Stimulated activated CD4-positive, alpha-beta T cell treated with anti-CD3 and anti-CD28 coated beads, Interleukin-1b, Interleukin-23, amount 100 ng/mL, for 1 hour (primary cell): Measurements from ENCODE around the gene CCDC127.
"Not testable (repeated sequence)": the region's sequence is repeated elsewhere in the genome, so short reads cannot be mapped to it uniquely, and the experiment has no call there.

ENCODE experiments used
- DNase-seq, 2 donors: peaks; one replicate each; pipeline ENCODE4 v3.0.0-alpha.2; 2020; ENCODE audit warnings: low read depth in 2 of 2

The CCDC127 gene, protein sequence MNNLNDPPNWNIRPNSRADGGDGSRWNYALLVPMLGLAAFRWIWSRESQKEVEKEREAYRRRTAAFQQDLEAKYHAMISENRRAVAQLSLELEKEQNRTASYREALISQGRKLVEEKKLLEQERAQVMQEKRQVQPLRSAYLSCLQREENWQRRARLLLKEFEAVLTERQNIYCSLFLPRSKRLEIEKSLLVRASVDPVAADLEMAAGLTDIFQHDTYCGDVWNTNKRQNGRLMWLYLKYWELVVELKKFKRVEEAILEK

DNA sequence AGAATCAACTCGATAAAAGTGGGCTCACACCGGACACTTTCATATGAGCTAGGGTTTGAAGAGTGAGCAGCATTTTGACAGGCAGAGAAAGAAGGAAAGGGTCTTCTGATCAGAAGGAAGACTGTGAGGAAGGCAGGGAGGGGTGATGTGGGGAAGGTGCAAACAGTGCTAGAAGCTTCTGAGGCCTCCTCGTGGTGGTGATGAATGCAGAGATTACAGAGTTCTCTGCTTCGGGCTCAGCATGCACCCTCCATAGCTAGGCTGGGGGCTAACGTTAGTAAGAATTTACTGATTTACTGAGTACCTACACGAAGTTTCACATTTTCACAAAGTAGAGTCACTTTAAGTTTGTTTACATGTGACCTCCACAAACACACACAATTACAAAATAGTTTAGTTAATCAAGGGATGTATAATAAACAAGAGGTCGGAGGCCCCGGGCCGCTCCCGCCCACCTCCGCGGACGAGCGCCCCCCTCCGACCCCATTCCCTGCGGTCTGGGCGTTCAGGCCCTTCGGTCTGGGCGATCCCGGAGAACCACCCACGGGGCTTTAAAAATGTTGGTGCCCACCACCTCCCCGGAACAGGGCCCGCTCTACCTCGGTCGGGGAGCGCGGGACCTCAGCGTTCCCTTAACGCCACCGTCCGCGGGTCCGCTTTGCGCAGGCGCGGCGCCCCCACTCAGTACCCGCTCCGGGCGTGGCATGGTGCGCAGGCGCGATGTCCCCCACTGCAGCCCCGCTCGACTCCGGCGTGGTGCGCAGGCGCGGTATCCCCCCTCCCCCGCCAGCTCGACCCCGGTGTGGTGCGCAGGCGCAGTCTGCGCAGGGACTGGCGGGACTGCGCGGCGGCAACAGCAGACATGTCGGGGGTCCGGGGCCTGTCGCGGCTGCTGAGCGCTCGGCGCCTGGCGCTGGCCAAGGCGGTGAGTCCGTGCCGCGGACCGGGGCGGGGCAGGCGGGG is at the start of gene CCDC127, which contains the start of gene SDHA:
Gene CCDC127, minus strand, starts transcription at position 660 of the 963 bp plus-strand sequence. CDS start 1,304 bp downstream, outside the sequence.
Gene SDHA, plus strand, starts transcription at position 827 of the 963 bp plus-strand sequence. Its CDS starts 36 bp downstream, at position 863.
- DNase-seq = peak; percentile 98

DNA sequence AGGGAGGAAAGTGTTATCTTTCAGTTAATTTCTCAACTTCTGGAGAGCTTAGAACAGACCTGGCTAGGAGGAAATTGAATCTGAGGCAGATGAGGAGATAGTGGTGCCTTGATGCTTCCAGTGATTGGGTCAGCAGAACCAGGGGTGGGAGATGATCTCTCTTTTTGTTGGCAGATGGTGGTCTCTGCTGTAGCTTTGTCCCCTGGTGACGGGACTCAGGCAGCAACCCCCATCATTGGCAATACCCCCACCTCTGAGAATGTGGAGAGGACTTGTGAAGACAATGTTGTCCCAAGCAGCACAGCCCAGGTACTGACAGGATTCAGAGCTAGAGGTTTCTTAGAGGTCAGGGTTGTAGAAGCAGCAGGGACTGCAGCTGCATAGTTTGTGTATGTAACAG is 49.8 kb upstream of the CCDC127 start:
- DNase-seq = no peak

DNA sequence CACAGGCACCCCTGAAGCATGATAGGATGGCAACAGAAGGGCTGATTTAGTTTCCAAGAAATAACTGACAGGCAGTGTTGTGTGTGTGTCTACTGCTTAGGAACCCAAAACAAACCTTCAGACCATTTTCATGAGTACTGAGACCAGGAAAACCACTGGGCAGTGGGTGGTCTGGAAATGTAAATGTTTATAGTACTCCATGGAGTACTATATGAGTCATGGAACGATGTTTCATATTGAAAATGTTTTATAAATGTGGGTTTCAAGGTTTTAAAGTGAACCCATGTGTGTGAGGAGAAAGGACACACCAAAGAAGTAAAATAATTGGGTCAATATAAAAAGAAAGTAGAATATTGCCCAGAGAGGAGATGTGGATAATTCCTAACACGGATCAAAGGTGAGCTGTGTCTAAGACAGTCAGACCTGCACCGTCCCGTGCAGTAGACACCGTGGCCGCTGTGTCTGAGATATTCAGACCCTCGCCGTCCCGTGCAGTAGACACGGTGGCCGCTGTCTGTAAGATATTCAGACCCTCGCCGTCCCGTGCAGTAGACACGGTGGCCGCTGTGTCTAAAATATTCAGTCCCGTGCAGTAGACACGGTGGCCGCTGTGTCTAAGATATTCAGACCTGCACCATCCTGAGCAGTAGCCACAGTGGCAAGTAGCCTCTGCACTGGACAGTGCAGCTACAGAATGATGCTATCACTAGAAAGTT is 48.5 kb upstream of the CCDC127 start:
- not testable (repeated sequence) for DNase-seq

DNA sequence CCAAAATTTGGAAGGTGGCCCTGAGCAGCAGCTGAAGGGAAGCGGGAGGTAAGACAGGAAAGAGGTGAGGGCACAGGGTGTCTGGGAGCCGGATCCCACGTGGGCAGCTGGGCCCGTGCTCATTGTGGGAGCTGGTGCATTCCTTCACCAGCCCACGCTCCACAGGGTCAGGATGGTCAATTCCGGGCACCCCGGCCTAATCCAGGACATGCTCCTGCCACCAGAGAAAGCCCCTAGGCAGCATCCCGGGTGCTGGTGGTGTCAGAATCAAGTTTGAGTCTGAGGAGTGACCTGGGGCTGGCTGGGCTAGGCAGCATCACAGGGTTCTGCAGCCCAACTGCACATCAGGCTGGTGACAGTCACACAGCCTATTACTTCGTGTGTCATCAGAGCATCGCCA is 46.4 kb upstream of the CCDC127 start:
- no peak for DNase-seq

DNA sequence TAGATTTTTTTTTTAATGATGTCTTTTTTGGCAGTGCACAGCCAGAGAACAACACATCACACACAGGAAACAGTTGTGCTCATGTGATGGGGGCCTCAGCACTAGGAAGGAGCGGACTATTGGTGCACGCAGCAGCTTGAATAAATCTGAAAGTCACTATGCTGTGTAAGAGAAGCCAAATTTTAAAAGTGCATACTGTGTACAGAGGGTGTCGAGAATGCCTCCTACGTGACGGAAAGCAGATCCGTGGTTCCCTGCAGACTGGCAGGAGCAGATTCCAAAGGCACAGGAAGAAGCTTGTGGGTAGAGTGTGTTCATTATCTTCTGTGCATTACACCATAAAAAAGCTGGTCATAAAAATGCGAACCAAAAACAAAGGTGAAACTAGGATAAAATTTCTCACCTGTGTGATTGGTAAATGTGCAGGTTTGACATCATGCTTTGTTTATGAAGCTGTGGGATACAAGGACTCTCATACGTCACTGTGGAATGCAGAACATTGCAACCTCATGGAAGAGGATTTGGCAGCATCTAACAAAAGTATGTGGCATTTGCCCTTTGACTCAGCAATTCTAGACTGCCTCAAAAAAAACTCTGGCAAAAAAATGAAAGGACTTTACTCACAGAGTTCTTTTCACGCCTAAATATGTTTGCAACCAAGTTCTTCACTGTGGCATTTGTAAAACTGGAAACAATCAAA is 45.5 kb upstream of the CCDC127 start:
- not testable (repeated sequence) for DNase-seq

DNA sequence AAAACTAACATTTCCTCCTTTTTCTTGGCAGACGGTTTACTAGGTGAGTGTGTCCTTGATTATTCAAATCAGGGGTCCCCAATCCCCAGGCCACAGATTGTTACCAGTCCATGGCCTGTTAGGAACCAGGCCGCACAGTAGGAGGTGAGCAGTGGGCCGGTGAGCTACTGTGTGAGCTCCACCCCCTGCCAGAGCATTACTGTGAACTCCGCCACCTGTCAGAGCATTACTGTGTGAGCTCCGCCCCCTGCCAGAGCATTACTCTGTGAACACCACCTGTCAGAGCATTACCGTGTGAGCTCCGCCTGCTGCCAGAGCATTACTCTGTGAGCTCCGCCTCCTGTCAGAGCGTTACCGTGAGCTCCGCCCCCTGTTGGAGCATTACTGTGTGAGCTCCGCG is 39.2 kb upstream of the CCDC127 start:
- DNase-seq = no peak

DNA sequence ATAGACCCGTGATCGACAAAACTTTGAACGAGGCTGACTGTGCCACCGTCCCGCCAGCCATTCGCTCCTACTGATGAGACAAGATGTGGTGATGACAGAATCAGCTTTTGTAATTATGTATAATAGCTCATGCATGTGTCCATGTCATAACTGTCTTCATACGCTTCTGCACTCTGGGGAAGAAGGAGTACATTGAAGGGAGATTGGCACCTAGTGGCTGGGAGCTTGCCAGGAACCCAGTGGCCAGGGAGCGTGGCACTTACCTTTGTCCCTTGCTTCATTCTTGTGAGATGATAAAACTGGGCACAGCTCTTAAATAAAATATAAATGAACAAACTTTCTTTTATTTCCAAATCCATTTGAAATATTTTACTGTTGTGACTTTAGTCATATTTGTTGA is 38.4 kb upstream of the CCDC127 start:
- not testable (repeated sequence) for DNase-seq

DNA sequence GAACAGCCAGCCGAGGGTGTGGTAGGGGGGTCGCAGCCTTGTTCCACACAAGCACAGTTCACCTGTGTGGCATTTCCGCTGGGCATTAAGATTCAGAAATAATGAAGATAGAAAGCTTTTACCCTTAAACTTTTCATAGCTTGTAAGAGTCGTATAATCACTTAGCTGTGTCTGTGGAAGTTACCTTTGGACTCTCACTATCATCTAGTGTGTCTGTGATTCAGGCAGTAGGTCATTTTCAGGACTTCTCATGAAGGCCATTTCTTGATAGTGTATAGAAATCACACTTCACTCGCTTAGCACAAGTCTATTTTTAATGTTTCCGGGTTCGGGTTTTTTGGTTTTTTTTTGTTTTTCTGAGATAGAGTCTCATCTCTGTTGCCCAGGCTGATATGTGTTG is 37.2 kb upstream of the CCDC127 start:
- DNase-seq = not testable (repeated sequence)

DNA sequence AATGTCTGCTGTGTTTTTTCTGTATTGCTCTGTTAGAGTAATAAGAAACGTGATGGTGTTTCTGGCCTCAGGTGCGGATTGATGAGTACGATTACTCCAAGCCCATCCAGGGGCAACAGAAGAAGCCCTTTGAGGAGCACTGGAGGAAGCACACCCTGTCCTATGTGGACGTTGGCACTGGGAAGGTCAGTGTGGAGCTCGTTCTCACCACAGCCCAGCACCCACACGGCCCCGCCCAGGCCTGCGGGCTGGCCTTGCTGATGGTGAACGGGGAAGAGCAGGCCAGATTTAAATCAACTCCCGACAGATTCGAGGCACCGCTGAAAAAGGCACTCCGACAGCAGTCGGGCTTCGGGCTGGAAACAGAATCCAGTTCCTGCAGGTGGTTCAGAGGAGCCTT is 36.4 kb upstream of the CCDC127 start:
- DNase-seq = not testable (repeated sequence)

DNA sequence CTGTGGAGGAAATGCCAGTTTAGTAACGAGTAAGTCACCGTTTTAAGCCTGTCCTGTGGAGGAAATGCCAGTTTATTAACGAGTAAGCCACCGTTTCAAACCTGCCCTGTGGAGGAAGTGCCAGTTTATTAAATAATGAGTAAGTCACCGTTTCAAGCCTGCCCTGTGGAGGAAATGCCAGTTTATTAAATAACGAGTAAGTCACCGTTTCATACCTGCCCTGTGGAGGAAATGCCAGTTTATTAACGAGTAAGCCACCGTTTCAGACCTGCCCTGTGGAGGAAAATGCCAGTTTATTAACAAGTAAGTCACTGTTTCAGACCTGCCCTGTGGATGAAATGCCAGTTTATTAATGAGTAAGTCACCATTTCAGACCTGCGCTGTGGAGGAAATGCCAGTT is 34.6 kb upstream of the CCDC127 start:
- DNase-seq = no peak

DNA sequence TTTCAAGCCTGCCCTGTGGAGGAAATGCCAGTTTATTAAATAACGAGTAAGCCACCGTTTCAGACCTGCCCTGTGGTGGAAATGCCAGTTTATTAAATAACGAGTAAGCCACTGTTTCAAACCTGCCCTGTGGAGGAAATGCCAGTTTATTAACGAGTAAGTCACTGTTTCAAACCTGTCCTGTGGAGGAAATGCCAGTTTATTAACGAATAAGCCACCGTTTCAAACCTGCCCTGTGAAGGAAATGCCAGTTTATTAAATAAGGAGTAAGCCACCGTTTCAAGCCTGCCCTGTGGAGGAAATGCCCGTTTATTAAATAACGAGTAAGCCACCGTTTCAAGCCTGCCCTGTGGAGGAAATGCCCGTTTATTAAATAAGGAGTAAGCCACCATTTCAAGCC is 34.0 kb upstream of the CCDC127 start:
- not testable (repeated sequence) for DNase-seq

DNA sequence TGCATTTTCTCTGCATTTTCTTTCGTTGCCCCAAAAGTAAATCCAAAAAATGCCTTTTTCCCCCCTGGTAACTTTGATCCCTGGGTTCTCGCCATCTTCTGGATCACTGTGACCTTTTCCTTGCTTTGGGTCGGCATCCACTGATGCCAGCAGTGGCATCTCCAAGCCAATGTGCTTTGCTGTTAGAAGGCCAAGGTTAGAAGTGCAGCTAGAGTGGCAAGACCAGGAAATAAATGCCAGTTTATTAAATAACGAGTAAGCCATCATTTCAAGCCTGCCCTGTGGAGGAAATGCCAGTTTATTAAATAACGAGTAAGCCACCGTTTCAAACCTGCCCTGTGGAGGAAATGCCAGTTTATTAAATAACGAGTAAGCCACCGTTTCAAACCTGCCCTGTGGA is 33.6 kb upstream of the CCDC127 start:
- DNase-seq = not testable (repeated sequence)

DNA sequence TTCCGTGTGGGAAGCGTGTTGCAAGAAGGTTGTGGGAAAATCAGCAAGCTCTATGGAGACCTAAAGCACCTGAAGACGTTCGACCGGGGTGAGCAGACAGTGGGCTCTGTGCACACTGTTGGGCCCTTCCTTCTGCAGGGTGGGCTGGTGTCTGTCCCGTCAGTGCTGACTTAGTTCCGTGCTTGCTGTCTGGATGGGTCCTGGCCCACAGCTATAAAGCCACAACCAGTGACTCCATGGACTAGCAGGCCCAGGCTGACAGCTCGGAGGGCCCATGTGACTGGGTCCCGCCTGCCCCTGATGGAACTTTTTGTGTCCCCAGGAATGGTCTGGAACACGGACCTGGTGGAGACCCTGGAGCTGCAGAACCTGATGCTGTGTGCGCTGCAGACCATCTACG is 33.1 kb upstream of the CCDC127 start:
- DNase-seq = not testable (repeated sequence)

DNA sequence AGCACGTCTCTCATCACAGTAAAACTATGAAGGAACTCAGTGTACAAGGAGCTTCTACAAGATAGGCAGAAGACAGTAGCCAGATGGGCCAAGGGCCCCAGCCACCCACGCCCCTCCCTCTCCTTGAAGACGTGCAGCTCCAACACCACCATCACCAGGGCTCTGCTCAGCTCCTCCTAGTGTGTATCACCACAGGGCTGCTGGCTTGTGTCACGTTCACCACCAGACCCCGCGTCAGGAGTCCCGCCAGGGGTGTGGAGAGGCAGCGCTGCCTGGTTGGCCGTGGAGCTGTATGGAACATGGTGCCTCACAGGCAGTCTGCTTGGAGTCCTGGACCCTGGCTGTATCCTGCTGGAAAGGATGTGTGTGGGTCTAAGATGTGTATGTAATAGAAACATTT is 32.4 kb upstream of the CCDC127 start:
- not testable (repeated sequence) for DNase-seq

DNA sequence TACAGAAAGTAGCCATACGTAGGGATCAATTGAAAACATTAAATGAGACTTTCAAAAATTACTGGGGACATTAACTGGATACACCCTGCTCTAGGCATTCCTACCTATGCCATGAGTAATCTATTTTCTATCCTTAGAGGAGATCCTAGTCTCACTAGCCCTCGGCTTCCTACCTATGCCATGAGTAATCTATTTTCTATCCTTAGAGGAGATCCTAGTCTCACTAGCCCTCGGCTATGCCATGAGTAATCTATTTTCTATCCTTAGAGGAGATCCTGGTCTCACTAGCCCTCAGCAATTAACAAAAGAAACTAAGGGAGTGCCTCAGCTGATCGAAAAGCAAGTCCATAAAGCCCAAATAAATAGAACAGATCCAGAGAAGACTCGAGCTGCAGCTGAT is 27.8 kb upstream of the CCDC127 start:
- not testable (repeated sequence) for DNase-seq

DNA sequence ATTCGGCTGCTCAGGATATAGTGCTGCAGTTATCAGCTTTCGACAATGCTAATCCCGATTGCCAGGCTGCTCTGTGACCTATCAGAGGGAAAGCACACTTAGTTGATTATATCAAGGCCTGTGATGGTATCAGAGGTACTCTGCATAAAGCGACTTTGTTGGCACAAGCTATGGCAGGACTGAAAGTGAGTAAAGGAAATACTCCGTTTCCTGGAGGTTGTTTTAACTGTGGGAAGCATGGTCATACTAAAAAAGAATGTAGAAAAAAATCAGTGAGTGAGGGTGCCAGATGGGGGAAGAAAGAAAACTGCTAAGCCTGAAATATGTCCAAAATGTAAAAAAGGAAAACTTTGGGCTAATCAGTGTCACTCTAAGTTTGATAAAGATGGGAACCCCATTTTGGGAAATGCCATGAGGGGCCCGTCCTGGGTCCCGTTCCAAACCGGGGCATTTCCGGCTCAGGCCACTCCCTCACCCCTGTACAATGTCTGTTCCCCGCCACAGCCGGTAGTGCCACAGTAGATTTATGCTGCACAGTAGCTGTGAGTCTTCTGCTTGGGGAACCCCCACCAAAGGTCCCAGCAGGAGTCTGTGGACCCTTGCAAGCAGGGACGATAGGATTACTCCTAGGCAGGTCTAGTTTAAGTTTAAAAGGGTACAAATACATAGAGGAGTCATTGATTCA is 25.9 kb upstream of the CCDC127 start:
- not testable (repeated sequence) for DNase-seq

DNA sequence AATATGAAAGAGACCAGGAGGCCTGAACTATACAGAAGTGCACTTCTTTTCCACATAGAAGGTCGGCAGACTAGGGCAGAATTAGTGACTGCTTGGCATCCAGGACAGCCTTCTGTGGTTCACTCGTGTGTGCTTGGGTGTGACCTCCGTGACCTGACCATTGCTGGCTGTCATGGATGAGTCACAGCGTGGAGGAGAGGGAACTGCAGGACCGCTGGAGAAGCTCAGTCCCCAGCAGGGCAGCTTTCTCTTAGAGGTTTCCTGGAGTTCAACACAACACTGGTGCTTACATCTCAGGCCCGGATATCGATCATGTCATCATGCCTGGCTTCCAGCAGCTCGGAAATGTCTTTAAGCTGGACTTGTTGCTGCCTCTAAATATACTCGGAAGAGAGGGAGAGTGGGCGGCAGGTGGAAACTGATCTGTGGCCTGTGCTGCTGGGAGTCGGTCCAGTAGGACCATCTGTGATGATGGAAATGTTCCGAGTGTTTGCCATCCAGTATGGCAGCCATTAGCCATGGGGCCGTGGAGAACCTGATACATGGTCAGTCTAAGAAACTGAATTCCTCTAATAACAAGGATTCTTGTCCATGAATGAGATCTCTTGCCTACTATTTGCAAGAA is 23.2 kb upstream of the CCDC127 start:
- DNase-seq = not testable (repeated sequence)

DNA sequence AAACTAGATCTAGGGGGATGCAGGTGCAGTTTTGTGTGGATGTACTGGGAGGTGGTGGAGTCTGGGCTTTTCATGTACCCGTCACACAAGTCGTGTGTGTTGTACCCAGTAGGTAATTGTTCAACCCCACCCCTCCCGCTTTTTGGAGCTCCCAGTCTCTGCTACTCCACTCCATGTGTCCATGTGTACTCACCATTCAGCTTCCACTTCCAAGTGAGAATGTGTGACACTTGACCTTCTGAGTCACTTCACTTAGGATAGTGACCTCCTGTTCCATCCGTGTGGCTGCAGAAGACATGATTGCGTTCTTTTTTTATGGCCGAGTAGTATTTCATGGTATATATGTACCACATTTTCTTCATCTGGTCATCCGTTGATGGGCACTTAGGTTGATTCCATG is 22.6 kb upstream of the CCDC127 start:
- not testable (repeated sequence) for DNase-seq

DNA sequence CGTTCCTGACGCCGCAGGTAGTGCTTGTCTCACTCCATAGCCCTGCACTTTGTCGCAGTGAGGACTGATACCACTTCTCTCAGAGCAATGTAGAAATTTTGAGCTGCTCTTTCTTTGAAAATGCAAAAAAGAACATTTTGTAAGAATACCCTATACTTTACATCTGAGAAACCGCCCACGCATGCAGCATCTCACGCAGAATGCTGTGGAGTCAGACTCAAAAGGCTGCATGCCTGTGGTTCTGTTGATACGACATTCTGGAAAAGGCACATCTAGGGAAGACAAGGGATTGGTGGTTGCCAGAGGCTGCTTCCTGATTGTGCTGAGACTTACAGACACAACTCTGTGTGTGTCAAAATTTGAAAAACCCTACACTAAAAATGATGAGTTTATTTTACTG is 20.0 kb upstream of the CCDC127 start:
- not testable (repeated sequence) for DNase-seq

DNA sequence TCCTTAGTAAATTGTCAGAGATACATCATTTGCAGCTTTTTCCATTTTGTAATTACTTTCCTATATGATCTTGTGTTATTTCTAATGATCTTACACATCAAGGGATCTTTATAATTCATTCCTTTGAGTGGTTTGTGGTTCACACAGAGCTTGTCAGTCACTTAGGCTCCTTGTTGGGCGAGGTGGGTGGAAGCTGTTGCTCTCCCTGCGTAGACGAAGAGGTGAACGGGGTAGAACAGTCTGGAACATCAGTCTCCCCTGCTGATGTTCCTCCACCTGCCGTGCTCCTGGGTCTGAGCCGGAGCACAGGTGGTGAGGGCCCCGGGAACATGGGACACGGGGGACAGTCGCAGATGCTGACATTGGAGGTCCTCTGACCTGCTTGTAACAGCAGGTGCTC is 17.6 kb upstream of the CCDC127 start:
- not testable (repeated sequence) for DNase-seq
